H1 (cell line): ENCODE data around the gene VAPA. TPM values are rescaled to one million over a fixed set of nuclear protein-coding genes. Genes with fewer than 3 reads are reported as not detected.

Source experiments
- CTCF ChIA-PET: fragments of 300-600 bp; sonication (Branson Sonifier 250); formaldehyde crosslinking; loops from one replicate; lab custom pipeline; 2021; ENCODE audit not compliant: partially characterized antibody; lab: Charles Lee
- POLR2A ChIA-PET: fragments of 300-600 bp; sonication (Branson Sonifier 250); formaldehyde crosslinking; loops from one replicate; lab custom pipeline; 2021; ENCODE audit warnings: inconsistent platforms; ENCODE audit not compliant: partially characterized antibody; lab: Charles Lee
- DNase-seq, 2 experiments: peaks; one replicate each; pipeline versions ENCODE4 v3.0.0 to v3.0.0-alpha.2; 2010 to 2022; ENCODE audit warnings: low spot score in 2 of 2, low read depth in 1 of 2, mixed read lengths in 1 of 2
- FAIRE-seq: peaks from 2 replicates; lab custom pipeline; 2011; peaks lifted over from hg19 to GRCh38; lab: Jason Lieb, UNC
- H2AFZ ChIP-seq: 2 replicates; pipeline ENCODE4 v1.8.1; 2012; ENCODE audit warnings: low read length, inconsistent platforms
- H2AK5ac ChIP-seq: 2 replicates; pipeline ENCODE4 v1.6.1; 2013; ENCODE audit warnings: low read depth, low read length
- H2BK120ac ChIP-seq: replicated peaks from 2 replicates; pipeline ENCODE3; 2013; ENCODE audit warnings: low read depth, low read length, inconsistent platforms
- H2BK12ac ChIP-seq: 2 replicates; pipeline ENCODE4 v1.6.1; 2013; ENCODE audit warnings: low read depth, low read length
- H2BK15ac ChIP-seq: 2 replicates; pipeline ENCODE4 v1.6.1; 2013; ENCODE audit warnings: low read length
- H2BK20ac ChIP-seq: 2 replicates; pipeline ENCODE4 v1.6.1; 2013; ENCODE audit warnings: low read length
- H2BK5ac ChIP-seq: 2 replicates; pipeline ENCODE4 v1.6.1; 2013; ENCODE audit warnings: low read depth, low read length
- H3K14ac ChIP-seq: 2 replicates; pipeline ENCODE4 v1.6.1; 2013; ENCODE audit warnings: inconsistent platforms; ENCODE audit not compliant: insufficient read length
- H3K18ac ChIP-seq: 2 replicates; pipeline ENCODE4 v1.6.1; 2013; ENCODE audit warnings: low read length; ENCODE audit errors: extremely low read depth
- H3K23ac ChIP-seq: 2 replicates; pipeline ENCODE4 v1.6.1; 2013; ENCODE audit warnings: inconsistent platforms; ENCODE audit not compliant: insufficient read length
- H3K23me2 ChIP-seq: 2 replicates; pipeline ENCODE4 v1.6.1; 2013; ENCODE audit warnings: low read depth, low read length
- H3K27ac ChIP-seq: 2 replicates; pipeline ENCODE4 v1.6.1; 2011; ENCODE audit warnings: low read depth, low read length, inconsistent platforms
- H3K27me3 ChIP-seq, 4 experiments: replicated peaks in 1 of 4; 1 replicate in 1 of 4; 2 replicates in 3 of 4; pipeline versions ENCODE4 v1.6.1 to v1.8.1; 2011 to 2013; ENCODE audit warnings: low read length in 3 of 4, mild to moderate bottlenecking in 3 of 4, inconsistent platforms in 2 of 4, mixed read lengths in 2 of 4, moderate library complexity in 1 of 4; ENCODE audit not compliant: control insufficient read depth in 3 of 4, insufficient read depth in 3 of 4; ENCODE audit errors: extremely low read depth in 1 of 4
- H3K36me3 ChIP-seq, 4 experiments: 2 replicates each; pipeline versions ENCODE4 v1.6.1 to v1.8.1; 2011 to 2013; ENCODE audit warnings: mild to moderate bottlenecking in 4 of 4, low read length in 3 of 4, moderate library complexity in 2 of 4, control low read depth in 1 of 4, inconsistent platforms in 1 of 4; ENCODE audit not compliant: insufficient read depth in 4 of 4, control insufficient read depth in 2 of 4
- H3K4ac ChIP-seq: replicated peaks from 2 replicates; pipeline ENCODE3; 2013; ENCODE audit warnings: low read length, low read depth, mixed read lengths, inconsistent platforms; ENCODE audit not compliant: insufficient read length
- H3K4me1 ChIP-seq, 4 experiments: replicated peaks in 1 of 4; 1 replicate in 1 of 4; 2 replicates in 3 of 4; pipeline versions ENCODE4 v1.6.1 to v1.8.1; 2011 to 2013; ENCODE audit warnings: low read length in 3 of 4, inconsistent platforms in 2 of 4, mixed read lengths in 1 of 4; ENCODE audit not compliant: insufficient read depth in 4 of 4, control insufficient read depth in 3 of 4
- H3K4me2 ChIP-seq, 2 experiments: 2 replicates each; pipeline versions ENCODE4 v1.6.1 to v1.8.1; 2011 to 2013; ENCODE audit warnings: low read depth in 2 of 2, low read length in 2 of 2, control low read depth in 1 of 2, inconsistent platforms in 1 of 2, mild to moderate bottlenecking in 1 of 2; ENCODE audit not compliant: insufficient read depth in 1 of 2
- H3K4me3 ChIP-seq, 4 experiments: fragments of 200-600, 300-600 bp in 1 of 4; sonication (generic), shearing (Covaris generic), sonication (Bioruptor Twin) in 1 of 4; 2 replicates each; pipeline versions ENCODE4 v1.5.1 to v1.8.1; 2011 to 2016; ENCODE audit warnings: low read length in 4 of 4, low read depth in 3 of 4, control low read depth in 2 of 4, inconsistent platforms in 2 of 4, mild to moderate bottlenecking in 2 of 4, mixed read lengths in 1 of 4, moderate library complexity in 1 of 4; ENCODE audit not compliant: insufficient read depth in 2 of 4; ENCODE audit errors: extremely low read depth in 1 of 4
- H3K56ac ChIP-seq: replicated peaks from 2 replicates; pipeline ENCODE3; 2013; ENCODE audit warnings: low read depth, mild to moderate bottlenecking, mixed read lengths, low read length, inconsistent platforms; ENCODE audit not compliant: insufficient read length
- H3K79me1 ChIP-seq: 2 replicates; pipeline ENCODE4 v1.6.1; 2013; ENCODE audit warnings: low read depth, low read length, control low read depth
- H3K79me2 ChIP-seq, 2 experiments: 2 replicates each; pipeline versions ENCODE4 v1.6.1 to v1.8.1; 2012 to 2013; ENCODE audit warnings: low read length in 2 of 2, mild to moderate bottlenecking in 2 of 2, inconsistent platforms in 1 of 2; ENCODE audit not compliant: insufficient read depth in 2 of 2, control insufficient read depth in 1 of 2
- H3K9ac ChIP-seq, 4 experiments: replicated peaks in 1 of 4; 1 replicate in 1 of 4; 2 replicates in 3 of 4; pipeline versions ENCODE4 v1.6.1 to v1.8.1; 2011 to 2013; ENCODE audit warnings: low read depth in 3 of 4, low read length in 3 of 4, control low read depth in 2 of 4, mild to moderate bottlenecking in 2 of 4, moderate library complexity in 2 of 4, inconsistent platforms in 1 of 4; ENCODE audit errors: extremely low read depth in 1 of 4
- H3K9me3 ChIP-seq, 2 experiments: 2 replicates each; pipeline versions ENCODE4 v1.6.1 to v1.8.1; 2012 to 2013; ENCODE audit warnings: mild to moderate bottlenecking in 2 of 2, moderate library complexity in 2 of 2, control low read depth in 1 of 2, inconsistent platforms in 1 of 2, low read depth in 1 of 2, low read length in 1 of 2, mixed read lengths in 1 of 2; ENCODE audit not compliant: insufficient read depth in 2 of 2
- H4K20me1 ChIP-seq, 2 experiments: replicated peaks in 1 of 2; 2 replicates each; pipeline versions ENCODE3 to v1.8.1; 2011 to 2013; ENCODE audit warnings: inconsistent platforms in 2 of 2, low read length in 2 of 2, mild to moderate bottlenecking in 1 of 2; ENCODE audit not compliant: insufficient read depth in 2 of 2, control insufficient read depth in 1 of 2
- H4K5ac ChIP-seq: 2 replicates; pipeline ENCODE4 v1.6.1; 2013; ENCODE audit warnings: low read length, low read depth, mixed read lengths, inconsistent platforms; ENCODE audit not compliant: insufficient read length
- H4K8ac ChIP-seq: 2 replicates; pipeline ENCODE4 v1.8.0; 2013; ENCODE audit warnings: mild to moderate bottlenecking, moderate library complexity, low read length, inconsistent platforms; ENCODE audit not compliant: insufficient read depth; ENCODE audit errors: extremely low read depth
- H4K91ac ChIP-seq: replicated peaks from 2 replicates; pipeline ENCODE3; 2013; ENCODE audit warnings: low read length, mixed read lengths, inconsistent platforms; ENCODE audit not compliant: insufficient read length
- E2F6 ChIP-seq: IDR thresholded peaks from 2 replicates; pipeline ENCODE4 v1.6.1; 2012; ENCODE audit warnings: inconsistent platforms
- EGR1 ChIP-seq: IDR thresholded peaks from 2 replicates; pipeline ENCODE4 v1.6.1; 2011; ENCODE audit warnings: low read depth, low read length, borderline replicate concordance
- FOSL1 ChIP-seq: IDR thresholded peaks from 2 replicates; pipeline ENCODE4 v1.6.1; 2011; ENCODE audit warnings: mild to moderate bottlenecking, low read depth, low read length, moderate library complexity; ENCODE audit not compliant: insufficient read depth
- JUND ChIP-seq: IDR thresholded peaks from 2 replicates; pipeline ENCODE4 v1.6.1; 2011; ENCODE audit warnings: mild to moderate bottlenecking, improper control_type of control experiment, low read length
- PHF8 ChIP-seq: fragments of 200-600 bp; sonication (generic); conservative IDR thresholded peaks from 2 replicates; pipeline ENCODE4 v1.7.1; 2012; ENCODE audit warnings: low read depth, mild to moderate bottlenecking, inconsistent platforms, low read length, moderate library complexity
- RNF2 ChIP-seq: fragments of 200-900, 300-1000 bp; sonication (generic); IDR thresholded peaks from 2 replicates; pipeline ENCODE4 v1.7.1; 2016; ENCODE audit warnings: borderline replicate concordance, low read depth, mild to moderate bottlenecking, antibody characterized with exemption, low read length; ENCODE audit not compliant: poor library complexity, severe bottlenecking; ENCODE audit errors: missing control alignments
- SP4 ChIP-seq: IDR thresholded peaks from 2 replicates; pipeline ENCODE4 v1.6.1; 2012; ENCODE audit warnings: low read length, inconsistent platforms
- SRF ChIP-seq: IDR thresholded peaks from 2 replicates; pipeline ENCODE4 v1.6.1; 2011; ENCODE audit warnings: mild to moderate bottlenecking, low read depth, low read length, moderate library complexity
- ZNF274 ChIP-seq: IDR thresholded peaks from 2 replicates; pipeline ENCODE4 v1.7.0; 2012; ENCODE audit warnings: low read length, borderline replicate concordance; ENCODE audit errors: extremely low read depth
- WGBS, 2 experiments: shearing (Covaris generic) in 1 of 2; methylation state at CpG; one replicate each; pipeline versions ENCODE4 v1.1.6 to v1.1.7; 2013 to 2015; ENCODE audit warnings: low lambda C conversion rate in 2 of 2, mixed read lengths in 2 of 2, inconsistent platforms in 1 of 2, low coverage in 1 of 2, missing lambda C conversion rate in 1 of 2; ENCODE audit not compliant: insufficient replicate concordance in 2 of 2, insufficient coverage in 1 of 2, insufficient read length in 1 of 2; ENCODE audit errors: extremely low coverage in 1 of 2, missing lambda C conversion rate in 1 of 2; 5-methylcytosine and 5-hydroxymethylcytosine counted together
- polyA plus RNA-seq, 7 experiments: library from polyadenylated mRNA; depleted of rRNA in 3 of 7; stranded (reverse) in 5 of 7; unstranded in 2 of 7; fragments of >200 nt in 5 of 7; fragments of 200-250 nt in 2 of 7; gene quantifications; 1 replicate in 5 of 7; 2 replicates in 1 of 7; 4 replicates in 1 of 7; pipeline versions ENCODE4 v1.2.1 to v1.2.3, GENCODE V29; 2011 to 2013; ENCODE audit warnings: missing spikeins in 2 of 7, mixed read lengths in 2 of 7
- total RNA-seq: library from RNA; stranded (reverse); fragmentation: NEBNext Ultra II Directional; extraction: Animal tissue kit (Norgen Biotek cat#: 25700); gene quantifications from 2 replicates; pipeline ENCODE4 v1.2.1, GENCODE V29; 2021

Gene VAPA
- total and polyA plus RNA-seq, 2 of the 8 experiments (the other 6 are each of a cell fraction or from before 2014, with no cell fraction given): 79.7 to 130 TPM

DNA sequence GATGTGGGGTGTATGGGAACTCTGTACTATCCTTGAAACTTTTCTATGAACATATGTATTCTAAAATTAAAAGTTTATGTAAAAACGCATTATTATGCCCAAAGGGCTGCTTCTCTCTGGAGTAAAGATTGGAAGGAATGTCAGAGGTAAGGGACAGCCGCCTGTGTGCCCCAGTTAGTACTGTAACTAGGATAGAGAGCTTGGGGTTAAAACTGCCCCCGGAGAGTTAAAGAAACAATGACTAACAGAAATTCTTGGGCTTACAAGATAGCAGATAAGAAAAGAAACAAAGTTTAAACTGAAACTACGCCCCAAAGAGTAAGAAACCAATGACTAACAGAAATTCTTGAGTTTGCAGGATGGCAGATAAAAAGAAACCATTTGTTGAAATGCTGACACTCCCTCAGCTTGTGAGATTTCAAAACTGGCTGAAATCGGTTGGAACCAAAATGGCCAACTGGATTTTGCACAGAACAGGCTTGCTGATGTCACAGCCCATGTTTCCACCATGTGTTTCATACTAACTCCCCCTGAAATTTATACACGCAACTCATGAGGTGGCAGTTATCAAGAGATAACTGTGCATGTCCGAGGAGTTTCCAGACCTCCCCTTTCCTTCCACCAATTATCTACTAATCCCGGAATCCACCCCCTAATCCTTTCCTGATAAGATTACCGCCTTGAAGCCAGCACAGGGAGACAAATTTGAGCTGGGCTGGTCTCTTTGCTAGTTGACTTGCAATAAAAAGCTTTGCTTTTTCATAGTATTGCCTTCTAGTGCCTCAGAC, 36.8 kb upstream of the VAPA start:
- Histone ChIP-seq H3K18ac (no peak overlapping the region), H4K8ac (no peak overlapping the region), H3K27me3 (no peaks in the 10 kb centered on the region), H3K23me2 (no peaks in the 10 kb centered on the region), H3K14ac (no peak overlapping the region), H3K79me1 (no peaks in the 10 kb centered on the region), H2AK5ac (no peak overlapping the region), H2AFZ (peak overlapping the region; percentile 61; the same call in 1 of the 2 replicates), H4K20me1 (no peaks in the 10 kb centered on the region), H2BK120ac (no peak overlapping the region), H3K4me2 (no peak overlapping the region), H3K9ac (no peak overlapping the region), H3K79me2 (no peaks in the 10 kb centered on the region), H3K27ac (no peak overlapping the region), H3K36me3 (no peaks in the 10 kb centered on the region), H3K4ac (no peak overlapping the region), H3K4me1 (no peaks in the 10 kb centered on the region), H3K9me3 (no peaks in the 10 kb centered on the region), H3K4me3 (no peak overlapping the region), H3K23ac (no peak overlapping the region), H2BK12ac (no peak overlapping the region), H3K56ac (no peak overlapping the region), H4K91ac (no peak overlapping the region), H2BK5ac (no peak overlapping the region), H4K5ac (no peak overlapping the region), H2BK20ac (no peak overlapping the region), H2BK15ac (no peak overlapping the region)
- FAIRE-seq (no peak), DNase-seq (no peak)
- WGBS, 2 experiments: 77% methylated on average over 9 of the region's 9 CpGs; no CpG with 5 or more reads in 1 of the 2 experiments
- no peak for TF ChIP-seq EGR1
- TF ChIP-seq SRF: no peak
- no peak for TF ChIP-seq ZNF274
- no peak for TF ChIP-seq E2F6
- no peak for TF ChIP-seq SP4
- no peak for TF ChIP-seq JUND
- TF ChIP-seq RNF2: no peak
- TF ChIP-seq PHF8: no peak
- TF ChIP-seq FOSL1: no peak
- ChIA-PET CTCF (interaction anchor here (2.3 kb wide), 1 partner anchor 9 kb away, joined by 4 read pairs; the partner anchor contains the start of gene TXNDC2), POLR2A (no interaction called here)
